Neural cell (in vitro differentiated cells): ENCODE data around the gene KIR2DL4.

Experiments used
- EP300 ChIP-seq: fragments of 450-650 bp; conservative IDR thresholded peaks from 2 replicates; pipeline ENCODE4 v1.6.1; 2014; ENCODE audit warnings: antibody characterized with exemption, mild to moderate bottlenecking, moderate library complexity; ENCODE audit not compliant: poor library complexity, severe bottlenecking
- POLR2AphosphoS5 ChIP-seq: IDR thresholded peaks from 2 replicates; pipeline ENCODE4 v1.6.1; 2012
- RAD21 ChIP-seq: fragments of 450-650 bp; conservative IDR thresholded peaks from 2 replicates; pipeline ENCODE4 v1.6.1; 2014; ENCODE audit warnings: antibody characterized with exemption, mild to moderate bottlenecking, moderate library complexity
- TF ChIP-seq, protein P1 (sequence below): fragments of 450-650 bp; IDR thresholded peaks from 2 replicates; pipeline ENCODE4 v1.5.1; 2014; ENCODE audit warnings: antibody characterized with exemption, mild to moderate bottlenecking, moderate library complexity; ENCODE audit not compliant: poor library complexity, severe bottlenecking
- TF ChIP-seq, protein P2 (sequence below): IDR thresholded peaks from 2 replicates; pipeline ENCODE4 v1.6.1; 2012; ENCODE audit warnings: borderline replicate concordance

DNA sequence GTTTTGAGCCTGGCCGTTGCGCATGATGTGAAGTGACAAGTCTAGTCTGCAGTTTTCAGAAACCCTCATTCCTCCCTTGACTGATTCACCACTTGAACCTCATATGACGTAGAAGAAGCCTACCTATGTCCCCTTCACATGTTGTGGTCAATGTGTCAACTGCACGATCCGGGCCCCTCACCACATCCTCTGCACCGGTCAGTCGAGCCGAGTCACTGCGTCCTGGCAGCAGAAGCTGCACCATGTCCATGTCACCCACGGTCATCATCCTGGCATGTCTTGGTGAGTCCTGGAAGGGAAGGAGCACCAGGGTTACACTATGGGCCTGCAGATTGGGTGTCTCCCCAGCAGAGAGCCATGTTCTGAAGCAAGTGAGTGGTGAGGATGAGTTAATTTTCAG, at the start of gene KIR2DL4:
- TF ChIP-seq, protein P1, sequence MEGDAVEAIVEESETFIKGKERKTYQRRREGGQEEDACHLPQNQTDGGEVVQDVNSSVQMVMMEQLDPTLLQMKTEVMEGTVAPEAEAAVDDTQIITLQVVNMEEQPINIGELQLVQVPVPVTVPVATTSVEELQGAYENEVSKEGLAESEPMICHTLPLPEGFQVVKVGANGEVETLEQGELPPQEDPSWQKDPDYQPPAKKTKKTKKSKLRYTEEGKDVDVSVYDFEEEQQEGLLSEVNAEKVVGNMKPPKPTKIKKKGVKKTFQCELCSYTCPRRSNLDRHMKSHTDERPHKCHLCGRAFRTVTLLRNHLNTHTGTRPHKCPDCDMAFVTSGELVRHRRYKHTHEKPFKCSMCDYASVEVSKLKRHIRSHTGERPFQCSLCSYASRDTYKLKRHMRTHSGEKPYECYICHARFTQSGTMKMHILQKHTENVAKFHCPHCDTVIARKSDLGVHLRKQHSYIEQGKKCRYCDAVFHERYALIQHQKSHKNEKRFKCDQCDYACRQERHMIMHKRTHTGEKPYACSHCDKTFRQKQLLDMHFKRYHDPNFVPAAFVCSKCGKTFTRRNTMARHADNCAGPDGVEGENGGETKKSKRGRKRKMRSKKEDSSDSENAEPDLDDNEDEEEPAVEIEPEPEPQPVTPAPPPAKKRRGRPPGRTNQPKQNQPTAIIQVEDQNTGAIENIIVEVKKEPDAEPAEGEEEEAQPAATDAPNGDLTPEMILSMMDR, result no peak
- TF ChIP-seq EP300 (no peak), RAD21 (no peak), POLR2AphosphoS5 (no peak)
- TF ChIP-seq, protein P2, sequence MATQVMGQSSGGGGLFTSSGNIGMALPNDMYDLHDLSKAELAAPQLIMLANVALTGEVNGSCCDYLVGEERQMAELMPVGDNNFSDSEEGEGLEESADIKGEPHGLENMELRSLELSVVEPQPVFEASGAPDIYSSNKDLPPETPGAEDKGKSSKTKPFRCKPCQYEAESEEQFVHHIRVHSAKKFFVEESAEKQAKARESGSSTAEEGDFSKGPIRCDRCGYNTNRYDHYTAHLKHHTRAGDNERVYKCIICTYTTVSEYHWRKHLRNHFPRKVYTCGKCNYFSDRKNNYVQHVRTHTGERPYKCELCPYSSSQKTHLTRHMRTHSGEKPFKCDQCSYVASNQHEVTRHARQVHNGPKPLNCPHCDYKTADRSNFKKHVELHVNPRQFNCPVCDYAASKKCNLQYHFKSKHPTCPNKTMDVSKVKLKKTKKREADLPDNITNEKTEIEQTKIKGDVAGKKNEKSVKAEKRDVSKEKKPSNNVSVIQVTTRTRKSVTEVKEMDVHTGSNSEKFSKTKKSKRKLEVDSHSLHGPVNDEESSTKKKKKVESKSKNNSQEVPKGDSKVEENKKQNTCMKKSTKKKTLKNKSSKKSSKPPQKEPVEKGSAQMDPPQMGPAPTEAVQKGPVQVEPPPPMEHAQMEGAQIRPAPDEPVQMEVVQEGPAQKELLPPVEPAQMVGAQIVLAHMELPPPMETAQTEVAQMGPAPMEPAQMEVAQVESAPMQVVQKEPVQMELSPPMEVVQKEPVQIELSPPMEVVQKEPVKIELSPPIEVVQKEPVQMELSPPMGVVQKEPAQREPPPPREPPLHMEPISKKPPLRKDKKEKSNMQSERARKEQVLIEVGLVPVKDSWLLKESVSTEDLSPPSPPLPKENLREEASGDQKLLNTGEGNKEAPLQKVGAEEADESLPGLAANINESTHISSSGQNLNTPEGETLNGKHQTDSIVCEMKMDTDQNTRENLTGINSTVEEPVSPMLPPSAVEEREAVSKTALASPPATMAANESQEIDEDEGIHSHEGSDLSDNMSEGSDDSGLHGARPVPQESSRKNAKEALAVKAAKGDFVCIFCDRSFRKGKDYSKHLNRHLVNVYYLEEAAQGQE, result no peak
